CD14-positive monocyte (primary cell): Measurements from ENCODE around the gene SLC45A3. TPM values are rescaled to one million over a fixed set of nuclear protein-coding genes. Genes with fewer than 3 reads are reported as not detected.

Experiments used
- DNase-seq, 3 donors: peaks; one replicate each; pipeline ENCODE4 v3.0.0-alpha.2; 2011 to 2022
- H2AFZ ChIP-seq: 2 replicates; pipeline ENCODE4 v1.6.0; 2012; ENCODE audit warnings: mild to moderate bottlenecking, low read depth, low read length, inconsistent platforms; ENCODE audit not compliant: insufficient read depth, poor library complexity, severe bottlenecking
- H3K27ac ChIP-seq, 2 donors: 1 replicate in 1 of 2; 2 replicates in 1 of 2; pipeline ENCODE4 v1.5.1; 2012 to 2013; ENCODE audit warnings: low read length in 2 of 2, control low read depth in 1 of 2, inconsistent platforms in 1 of 2, low read depth in 1 of 2, mild to moderate bottlenecking in 1 of 2
- H3K27me3 ChIP-seq, 2 donors: one replicate each; pipeline versions ENCODE4 v1.6.0 to v1.6.1; 2011 to 2013; ENCODE audit warnings: low read length in 2 of 2; ENCODE audit not compliant: control insufficient read depth in 2 of 2, insufficient read depth in 2 of 2
- H3K36me3 ChIP-seq, 2 donors: replicated peaks in 1 of 2; 1 replicate in 1 of 2; 2 replicates in 1 of 2; pipeline versions ENCODE4 v1.5.1 to v1.6.1; 2012 to 2013; ENCODE audit warnings: low read length in 2 of 2, control low read depth in 1 of 2, inconsistent platforms in 1 of 2, mild to moderate bottlenecking in 1 of 2; ENCODE audit not compliant: insufficient read depth in 2 of 2, control insufficient read depth in 1 of 2
- H3K4me1 ChIP-seq, 2 donors: 1 replicate in 1 of 2; 2 replicates in 1 of 2; pipeline versions ENCODE4 v1.5.1 to v1.6.1; 2012 to 2013; ENCODE audit warnings: low read length in 2 of 2, control low read depth in 1 of 2, inconsistent platforms in 1 of 2, mild to moderate bottlenecking in 1 of 2, moderate library complexity in 1 of 2; ENCODE audit not compliant: insufficient read depth in 2 of 2, control insufficient read depth in 1 of 2
- H3K4me2 ChIP-seq: replicated peaks from 2 replicates; pipeline ENCODE3; 2012; ENCODE audit warnings: low read length, moderate library complexity, mild to moderate bottlenecking; ENCODE audit not compliant: poor library complexity, severe bottlenecking; ENCODE audit errors: extremely low read depth
- H3K4me3 ChIP-seq, 3 experiments: fragments of 200-600 bp in 1 of 3; sonication (generic) in 1 of 3; replicated peaks in 1 of 3; 1 replicate in 2 of 3; 2 replicates in 1 of 3; pipeline ENCODE4 v1.5.1; 2011 to 2013; ENCODE audit warnings: low read length in 3 of 3, mild to moderate bottlenecking in 3 of 3, control low read depth in 2 of 3, low read depth in 2 of 3, inconsistent platforms in 1 of 3, moderate library complexity in 1 of 3
- H3K79me2 ChIP-seq: 2 replicates; pipeline ENCODE4 v1.6.0; 2012; ENCODE audit warnings: mild to moderate bottlenecking, control low read depth, inconsistent platforms, low read length, moderate library complexity; ENCODE audit not compliant: insufficient read depth
- H3K9ac ChIP-seq: 2 replicates; pipeline ENCODE4 v1.6.0; 2017; ENCODE audit warnings: low read length, mild to moderate bottlenecking; ENCODE audit not compliant: insufficient read depth, poor library complexity, severe bottlenecking
- H3K9me3 ChIP-seq, 2 donors: replicated peaks in 1 of 2; 1 replicate in 1 of 2; 2 replicates in 1 of 2; pipeline versions ENCODE4 v1.5.1 to v1.6.1; 2012 to 2013; ENCODE audit warnings: low read length in 2 of 2, control low read depth in 1 of 2; ENCODE audit not compliant: control insufficient read depth in 1 of 2, insufficient read depth in 1 of 2
- H4K20me1 ChIP-seq: 2 replicates; pipeline ENCODE4 v1.6.0; 2012; ENCODE audit warnings: mild to moderate bottlenecking, low read length, control low read depth, moderate library complexity; ENCODE audit not compliant: insufficient read depth
- H3K27ac Mint-ChIP-seq, 7 donors: one replicate each; pipeline ENCODE4 v1.8.0; 2020; ENCODE audit warnings: mild to moderate bottlenecking in 7 of 7, mixed read lengths in 7 of 7, moderate library complexity in 6 of 7, inconsistent platforms in 2 of 7
- H3K27me3 Mint-ChIP-seq, 3 donors: one replicate each; pipeline ENCODE4 v1.8.0; 2021 to 2022; ENCODE audit warnings: low read depth in 3 of 3, mild to moderate bottlenecking in 3 of 3, mixed read lengths in 3 of 3, moderate library complexity in 3 of 3, inconsistent platforms in 1 of 3
- H3K36me3 Mint-ChIP-seq, 2 donors: one replicate each; pipeline ENCODE4 v1.8.0; 2020; ENCODE audit warnings: mixed read lengths in 2 of 2, inconsistent platforms in 1 of 2, mild to moderate bottlenecking in 1 of 2
- H3K4me1 Mint-ChIP-seq: one replicate; pipeline ENCODE4 v1.8.0; 2020; ENCODE audit warnings: mild to moderate bottlenecking, mixed read lengths
- H3K4me3 Mint-ChIP-seq, 2 donors: one replicate each; pipeline ENCODE4 v1.8.0; 2020; ENCODE audit warnings: mild to moderate bottlenecking in 2 of 2, mixed read lengths in 2 of 2, moderate library complexity in 1 of 2
- H3K9me3 Mint-ChIP-seq, 7 donors: one replicate each; pipeline ENCODE4 v1.8.0; 2020 to 2022; ENCODE audit warnings: mixed read lengths in 7 of 7, mild to moderate bottlenecking in 6 of 7, moderate library complexity in 6 of 7, inconsistent platforms in 2 of 7
- WGBS: methylation state at CpG from one replicate; pipeline ENCODE4 v1.1.5; 2013; ENCODE audit warnings: missing lambda C conversion rate; ENCODE audit not compliant: insufficient coverage; 5-methylcytosine and 5-hydroxymethylcytosine counted together
- intact Hi-C, 2 donors: fragments of 100-400 bp; cut with micrococcal nuclease; formaldehyde crosslinking; loops; one replicate each; pipeline versions ENCODE4 v1.15.0 to v1.15.1; 2023
- polyA plus RNA-seq, 3 donors: library from polyadenylated mRNA; depleted of rRNA in 1 of 3; unstranded in 2 of 3; stranded (reverse) in 1 of 3; fragments of 300-500 nt in 2 of 3; fragments of >200 nt in 1 of 3; fragmentation: Illumina TruSeq in 2 of 3; gene quantifications; 1 replicate in 2 of 3; 2 replicates in 1 of 3; pipeline ENCODE4 v1.2.3, GENCODE V29; 2012 to 2021
- TF ChIP-seq, protein P1 (sequence below): fragments of 200-600 bp; IDR thresholded peaks from one replicate; pipeline ENCODE4 v1.8.0; 2022; ENCODE audit warnings: antibody characterized with exemption, mild to moderate bottlenecking

SLC45A3 gene
- polyA plus RNA-seq, 3 donors = 0.11 to 0.61 TPM; not detected in 1

DNA sequence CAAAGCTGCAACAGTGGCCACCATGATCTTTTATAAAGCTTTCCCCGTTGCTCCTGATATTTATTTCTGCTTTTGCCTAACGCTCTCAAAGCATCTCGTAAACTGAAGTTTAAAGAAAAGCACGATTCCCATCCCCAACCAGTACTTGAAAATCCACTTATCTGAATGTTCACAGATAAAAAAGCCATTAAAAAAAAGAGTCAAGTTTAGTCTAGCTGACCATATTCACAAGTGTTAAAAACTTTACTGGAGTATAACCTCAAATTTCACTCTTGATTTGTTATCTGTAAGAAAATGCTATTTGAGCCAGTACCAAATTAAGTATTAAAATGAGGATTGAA lies 34.6 kb upstream of the SLC45A3 start:
- WGBS = 60% methylated on average over 1 of the region's 4 CpGs
- peaks cover 18% of the 10 kb centered on the region for H3K4me1 Mint-ChIP-seq
- no peak overlapping the region for H3K4me3 Mint-ChIP-seq
- H3K4me1 ChIP-seq = peaks cover 4 to 5% of the 10 kb centered on the region in 2 donors
- H2AFZ ChIP-seq = no peak overlapping the region
- H3K9me3 Mint-ChIP-seq = no peaks in the 10 kb centered on the region
- H3K9ac ChIP-seq = no peak overlapping the region
- H3K4me3 ChIP-seq = no peak overlapping the region
- H3K9me3 ChIP-seq = no peaks in the 10 kb centered on the region
- no peaks in the 10 kb centered on the region for H3K27me3 ChIP-seq
- peaks cover 41 to 51% of the 10 kb centered on the region in 2 donors for H3K36me3 Mint-ChIP-seq
- peaks cover 36 to 59% of the 10 kb centered on the region in 2 donors for H3K36me3 ChIP-seq
- H4K20me1 ChIP-seq = no peaks in the 10 kb centered on the region
- no peak overlapping the region for H3K4me2 ChIP-seq
- intact Hi-C loops = loop anchor here in 1 of 2 donors (10.0 kb wide), 1 partner anchor 180 kb away; no protein-coding TSS in a partner anchor
- no peaks in the 10 kb centered on the region for H3K27me3 Mint-ChIP-seq
- H3K27ac ChIP-seq = peak overlapping the region in 1 of 2 donors; percentile 14
- no peaks in the 10 kb centered on the region for H3K79me2 ChIP-seq
- TF ChIP-seq, protein P1, sequence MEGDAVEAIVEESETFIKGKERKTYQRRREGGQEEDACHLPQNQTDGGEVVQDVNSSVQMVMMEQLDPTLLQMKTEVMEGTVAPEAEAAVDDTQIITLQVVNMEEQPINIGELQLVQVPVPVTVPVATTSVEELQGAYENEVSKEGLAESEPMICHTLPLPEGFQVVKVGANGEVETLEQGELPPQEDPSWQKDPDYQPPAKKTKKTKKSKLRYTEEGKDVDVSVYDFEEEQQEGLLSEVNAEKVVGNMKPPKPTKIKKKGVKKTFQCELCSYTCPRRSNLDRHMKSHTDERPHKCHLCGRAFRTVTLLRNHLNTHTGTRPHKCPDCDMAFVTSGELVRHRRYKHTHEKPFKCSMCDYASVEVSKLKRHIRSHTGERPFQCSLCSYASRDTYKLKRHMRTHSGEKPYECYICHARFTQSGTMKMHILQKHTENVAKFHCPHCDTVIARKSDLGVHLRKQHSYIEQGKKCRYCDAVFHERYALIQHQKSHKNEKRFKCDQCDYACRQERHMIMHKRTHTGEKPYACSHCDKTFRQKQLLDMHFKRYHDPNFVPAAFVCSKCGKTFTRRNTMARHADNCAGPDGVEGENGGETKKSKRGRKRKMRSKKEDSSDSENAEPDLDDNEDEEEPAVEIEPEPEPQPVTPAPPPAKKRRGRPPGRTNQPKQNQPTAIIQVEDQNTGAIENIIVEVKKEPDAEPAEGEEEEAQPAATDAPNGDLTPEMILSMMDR = no peak
- no peak for DNase-seq
- H3K27ac Mint-ChIP-seq = peak overlapping the region in 4 of 7 donors; percentile 0 to 74 (median 36)

DNA sequence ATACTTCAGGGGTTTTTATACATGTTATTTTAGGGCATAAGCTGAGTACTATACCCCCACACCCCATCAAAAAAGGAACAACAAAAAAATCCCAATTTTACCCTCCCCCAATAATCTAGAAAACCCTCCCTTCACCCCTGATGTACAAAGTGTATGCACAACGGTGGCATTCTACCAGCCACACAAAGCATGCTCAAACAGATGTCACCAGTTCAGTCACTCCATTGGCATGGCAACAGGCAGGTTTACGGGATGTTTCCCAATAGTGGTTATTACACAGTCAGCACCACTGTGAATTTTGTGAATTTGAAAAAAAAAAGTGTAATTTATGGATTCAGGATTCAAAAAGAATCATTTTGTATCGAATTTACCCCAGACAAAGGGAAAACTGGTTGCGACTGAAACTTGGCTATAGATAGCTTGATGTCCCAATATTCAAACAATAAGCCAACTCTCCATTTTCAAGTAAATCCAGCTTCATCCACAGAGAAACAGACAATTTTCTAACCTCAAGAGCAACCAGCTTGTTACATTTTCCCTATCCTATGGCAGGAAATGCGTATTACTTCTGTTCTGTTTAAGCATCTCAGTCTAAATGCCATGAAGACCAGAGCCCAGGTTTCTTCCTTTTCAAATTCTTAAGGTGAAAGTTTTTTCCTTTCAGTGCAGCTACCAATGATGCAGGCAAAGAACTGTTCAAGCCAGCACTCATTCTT lies 34.0 kb upstream of the SLC45A3 start:
- peak overlapping the region in 1 of 2 donors; percentile 3 for H3K27ac ChIP-seq
- Mint-ChIP-seq H3K4me3 (no peak overlapping the region), H3K4me1 (peaks cover 18% of the 10 kb centered on the region), H3K9me3 (no peaks in the 10 kb centered on the region), H3K27ac (peak overlapping the region in 5 of 7 donors; percentile 0 to 74 (median 48)), H3K27me3 (no peaks in the 10 kb centered on the region), H3K36me3 (peaks cover 36 to 49% of the 10 kb centered on the region in 2 donors)
- WGBS = 86% methylated on average over 2 of the region's 5 CpGs
- no peak overlapping the region for H2AFZ ChIP-seq
- H3K4me2 ChIP-seq = no peak overlapping the region
- TF ChIP-seq, protein P1 = no peak
- intact Hi-C loops = loop anchor here in 1 of 2 donors (10.0 kb wide), 1 partner anchor 180 kb away; no protein-coding TSS in a partner anchor
- H3K4me1 ChIP-seq = peaks cover 4 to 5% of the 10 kb centered on the region in 2 donors
- no peak overlapping the region for H3K4me3 ChIP-seq
- H3K9ac ChIP-seq = no peak overlapping the region
- no peaks in the 10 kb centered on the region for H3K27me3 ChIP-seq
- H3K79me2 ChIP-seq = no peaks in the 10 kb centered on the region
- H3K9me3 ChIP-seq = no peaks in the 10 kb centered on the region
- peaks cover 30 to 57% of the 10 kb centered on the region in 2 donors for H3K36me3 ChIP-seq
- H4K20me1 ChIP-seq = no peaks in the 10 kb centered on the region
- peak; percentile 6 to 49 (median 20) for DNase-seq
